Keratinocyte (primary cell): ENCODE results near the gene PRSS12. TPM values are rescaled to one million over a fixed set of nuclear protein-coding genes. Genes with fewer than 3 reads are reported as not detected.

Experiments
- DNase-seq: peaks from one replicate; pipeline ENCODE4 v3.0.0-alpha.2; 2011; ENCODE audit warnings: low read depth, missing footprints, low spot score
- FAIRE-seq: peaks from 2 replicates; lab custom pipeline; 2011; peaks lifted over from hg19 to GRCh38; lab: Jason Lieb, UNC
- H2AFZ ChIP-seq: 2 replicates; pipeline ENCODE4 v1.6.0; 2012; ENCODE audit warnings: low read length, control low read depth, inconsistent platforms; ENCODE audit not compliant: control insufficient read depth
- H3K27ac ChIP-seq: 2 replicates; pipeline ENCODE4 v1.5.1; 2011; ENCODE audit warnings: low read length; ENCODE audit not compliant: control insufficient read depth, insufficient read depth
- H3K27me3 ChIP-seq: 3 replicates; pipeline ENCODE4 v1.6.0; 2011; ENCODE audit warnings: low read length; ENCODE audit not compliant: control insufficient read depth, insufficient read depth; ENCODE audit errors: extremely low read depth
- H3K36me3 ChIP-seq, 2 experiments: 2 replicates in 1 of 2; 3 replicates in 1 of 2; pipeline ENCODE4 v1.5.1; 2011; ENCODE audit warnings: low read length in 2 of 2, mild to moderate bottlenecking in 1 of 2; ENCODE audit not compliant: control insufficient read depth in 2 of 2, insufficient read depth in 2 of 2; ENCODE audit errors: extremely low read depth in 1 of 2
- H3K4me1 ChIP-seq: 3 replicates; pipeline ENCODE4 v1.5.1; 2011; ENCODE audit warnings: low read length; ENCODE audit not compliant: control insufficient read depth, insufficient read depth; ENCODE audit errors: extremely low read depth
- H3K4me2 ChIP-seq: 3 replicates; pipeline ENCODE4 v1.6.0; 2011; ENCODE audit warnings: low read depth, low read length; ENCODE audit not compliant: control insufficient read depth, insufficient read depth; ENCODE audit errors: extremely low read depth
- H3K4me3 ChIP-seq, 3 experiments: fragments of 200-600 bp in 1 of 3; sonication (generic) in 1 of 3; 2 replicates in 2 of 3; 3 replicates in 1 of 3; pipeline ENCODE4 v1.5.1; 2011 to 2016; ENCODE audit warnings: low read length in 3 of 3, mild to moderate bottlenecking in 3 of 3, control low read depth in 2 of 3, inconsistent platforms in 1 of 3, low read depth in 1 of 3, mixed read lengths in 1 of 3, mixed run types in 1 of 3, moderate library complexity in 1 of 3; ENCODE audit not compliant: control insufficient read depth in 2 of 3, insufficient read depth in 2 of 3; ENCODE audit errors: extremely low read depth in 1 of 3
- H3K79me2 ChIP-seq: 2 replicates; pipeline ENCODE4 v1.6.0; 2012; ENCODE audit warnings: low read length; ENCODE audit not compliant: control insufficient read depth, insufficient read depth
- H3K9ac ChIP-seq: 3 replicates; pipeline ENCODE4 v1.6.0; 2011; ENCODE audit warnings: low read length; ENCODE audit not compliant: control insufficient read depth, insufficient read depth; ENCODE audit errors: extremely low read depth
- H3K9me1 ChIP-seq: 3 replicates; pipeline ENCODE4 v1.6.0; 2011; ENCODE audit warnings: low read length; ENCODE audit not compliant: control insufficient read depth, insufficient read depth; ENCODE audit errors: extremely low read depth
- H3K9me3 ChIP-seq: 2 replicates; pipeline ENCODE4 v1.5.1; 2012; ENCODE audit warnings: low read depth, low read length; ENCODE audit not compliant: control insufficient read depth
- H4K20me1 ChIP-seq: 3 replicates; pipeline ENCODE4 v1.6.0; 2011; ENCODE audit warnings: low read length; ENCODE audit not compliant: control insufficient read depth, insufficient read depth; ENCODE audit errors: extremely low read depth
- EZH2 ChIP-seq: IDR thresholded peaks from one replicate; pipeline ENCODE4 v1.6.1; 2012; ENCODE audit warnings: inconsistent platforms, mild to moderate bottlenecking, low read length, moderate library complexity
- dilution Hi-C: fragments of 300-500 bp; cut with MboI; formaldehyde crosslinking; loops from one replicate; pipeline ENCODE4 v1.7.0; 2020; ENCODE audit warnings: low sequenced_read_pairs; ENCODE audit not compliant: extremely low pct_ligation_motif_present
- polyA plus RNA-seq, 5 experiments: library from polyadenylated mRNA; depleted of rRNA in 3 of 5; stranded (reverse) in 3 of 5; stranded (forward) in 1 of 5; unstranded in 1 of 5; fragments of >200 nt; gene quantifications; 1 replicate in 1 of 5; 2 replicates in 3 of 5; 3 replicates in 1 of 5; pipeline versions ENCODE4 v1.2.1 to v1.2.3, GENCODE V29; 2011 to 2012; ENCODE audit warnings: missing spikeins in 2 of 5, low read depth in 1 of 5, low replicate concordance in 1 of 5
- TF ChIP-seq, protein P1 (sequence below), 3 experiments: IDR thresholded peaks in 1 of 3; conservative IDR thresholded peaks in 1 of 3; optimal IDR thresholded peaks in 1 of 3; 2 replicates in 2 of 3; 3 replicates in 1 of 3; pipeline versions ENCODE3 to v1.5.1; 2011; ENCODE audit warnings: low read length in 3 of 3, mild to moderate bottlenecking in 3 of 3, moderate library complexity in 2 of 3, control low read depth in 1 of 3, inconsistent platforms in 1 of 3; ENCODE audit not compliant: insufficient read depth in 2 of 3; ENCODE audit errors: extremely low read depth in 1 of 3

The PRSS12 gene
- polyA plus RNA-seq, 1 donor (not counting 4 experiments of a cell fraction or from before 2014, with no cell fraction given): 16.6 TPM

DNA sequence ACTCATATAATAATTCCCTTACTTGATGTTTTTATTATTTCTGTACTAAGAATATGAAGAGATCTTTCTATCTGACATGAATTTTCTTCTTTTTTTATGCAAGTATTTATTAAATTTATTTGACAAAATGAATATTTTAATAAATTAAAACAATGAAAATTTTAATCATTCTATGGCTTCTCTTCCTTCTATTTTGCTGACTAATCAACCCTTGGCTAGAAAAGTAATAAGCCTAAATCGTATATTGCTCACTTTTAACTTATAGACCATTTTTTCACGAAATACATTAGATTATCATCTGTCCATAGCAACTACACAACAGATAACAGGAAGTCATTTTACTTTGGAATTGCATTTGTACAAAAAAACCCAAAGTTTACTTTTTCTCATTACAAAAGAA lies 38.6 kb downstream of the PRSS12 start:
- H3K27ac ChIP-seq: no peak overlapping the region
- TF ChIP-seq EZH2: no peak
- TF ChIP-seq, protein P1, sequence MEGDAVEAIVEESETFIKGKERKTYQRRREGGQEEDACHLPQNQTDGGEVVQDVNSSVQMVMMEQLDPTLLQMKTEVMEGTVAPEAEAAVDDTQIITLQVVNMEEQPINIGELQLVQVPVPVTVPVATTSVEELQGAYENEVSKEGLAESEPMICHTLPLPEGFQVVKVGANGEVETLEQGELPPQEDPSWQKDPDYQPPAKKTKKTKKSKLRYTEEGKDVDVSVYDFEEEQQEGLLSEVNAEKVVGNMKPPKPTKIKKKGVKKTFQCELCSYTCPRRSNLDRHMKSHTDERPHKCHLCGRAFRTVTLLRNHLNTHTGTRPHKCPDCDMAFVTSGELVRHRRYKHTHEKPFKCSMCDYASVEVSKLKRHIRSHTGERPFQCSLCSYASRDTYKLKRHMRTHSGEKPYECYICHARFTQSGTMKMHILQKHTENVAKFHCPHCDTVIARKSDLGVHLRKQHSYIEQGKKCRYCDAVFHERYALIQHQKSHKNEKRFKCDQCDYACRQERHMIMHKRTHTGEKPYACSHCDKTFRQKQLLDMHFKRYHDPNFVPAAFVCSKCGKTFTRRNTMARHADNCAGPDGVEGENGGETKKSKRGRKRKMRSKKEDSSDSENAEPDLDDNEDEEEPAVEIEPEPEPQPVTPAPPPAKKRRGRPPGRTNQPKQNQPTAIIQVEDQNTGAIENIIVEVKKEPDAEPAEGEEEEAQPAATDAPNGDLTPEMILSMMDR (optimal IDR thresholded peaks at IDR 0.05 in 1 of 3, IDR thresholded peaks at IDR 0.05 in 1 of 3, conservative IDR thresholded peaks at IDR 0.05 in 1 of 3; ENCODE audit: extremely low read depth in 1 of 3, insufficient read depth in 2 of 3, low read length in 3 of 3): no peak
- no peaks in the 10 kb centered on the region for H3K79me2 ChIP-seq
- no peaks in the 10 kb centered on the region for H3K9me3 ChIP-seq
- H3K4me1 ChIP-seq: no peaks in the 10 kb centered on the region
- no peaks in the 10 kb centered on the region for H3K9me1 ChIP-seq
- no peaks in the 10 kb centered on the region for H4K20me1 ChIP-seq
- DNase-seq (no peak), FAIRE-seq (no peak)
- H3K4me3 ChIP-seq: no peak overlapping the region
- H3K27me3 ChIP-seq: no peaks in the 10 kb centered on the region
- H3K4me2 ChIP-seq: no peak overlapping the region
- dilution Hi-C loops: no loop called here
- H3K36me3 ChIP-seq: peaks cover 0 to 3% of the 10 kb centered on the region in 2 experiments
- no peak overlapping the region for H3K9ac ChIP-seq
- no peak overlapping the region for H2AFZ ChIP-seq

DNA sequence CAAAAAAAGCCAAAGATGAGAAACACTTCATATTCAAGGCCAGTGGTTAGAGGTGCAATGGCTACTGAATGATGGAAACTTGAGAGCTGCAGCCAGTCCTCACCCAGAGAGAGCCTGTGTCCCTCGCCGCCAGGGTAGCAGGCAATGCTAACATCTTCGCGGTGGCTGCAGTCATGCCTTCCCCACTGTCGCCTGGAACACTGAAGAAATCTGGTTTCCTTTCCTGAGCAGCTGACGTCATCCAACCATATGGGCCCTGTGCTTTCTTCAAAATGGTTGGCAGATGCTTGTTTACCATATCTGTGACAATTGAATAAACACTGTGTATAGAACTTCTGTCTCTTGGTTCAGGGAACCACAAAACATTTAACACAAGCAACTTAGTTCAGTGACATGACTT lies 39.7 kb downstream of the PRSS12 start:
- dilution Hi-C loops: no loop called here
- H3K79me2 ChIP-seq: no peaks in the 10 kb centered on the region
- no peak for TF ChIP-seq EZH2
- TF ChIP-seq, protein P1 (optimal IDR thresholded peaks at IDR 0.05 in 1 of 3, IDR thresholded peaks at IDR 0.05 in 1 of 3, conservative IDR thresholded peaks at IDR 0.05 in 1 of 3; ENCODE audit: extremely low read depth in 1 of 3, insufficient read depth in 2 of 3, low read length in 3 of 3): no peak

More for the DNA sequence above, 39.7 kb downstream of the PRSS12 start:
- DNase-seq: no peak
- Histone ChIP-seq H3K4me1 (no peaks in the 10 kb centered on the region), H3K4me2 (no peak overlapping the region), H3K9me3 (no peaks in the 10 kb centered on the region), H3K27ac (no peak overlapping the region), H3K36me3 (peaks cover 0 to 1% of the 10 kb centered on the region in 2 experiments), H3K4me3 (no peak overlapping the region), H3K9me1 (no peaks in the 10 kb centered on the region), H3K9ac (no peak overlapping the region), H3K27me3 (no peaks in the 10 kb centered on the region), H4K20me1 (no peaks in the 10 kb centered on the region), H2AFZ (no peak overlapping the region)
- no peak for FAIRE-seq
